ENCODE data around the gene PVALEF.

PVALEF gene

GRCh38 chr17:81196505-81197408 is 31.4 kb downstream of the PVALEF start:
- Histone ChIP-seq H3K9ac (ENCODE audit: low read depth in 1 of 2, low read length in 2 of 2) (no peak overlapping the region), H3K27me3 (ENCODE audit: control insufficient read depth in 2 of 2, insufficient read depth in 2 of 2, low read length in 2 of 2) (no peaks in the 10 kb centered on the region), H3K27ac (ENCODE audit: low read depth in 2 of 2, low read length in 2 of 2) (no peak overlapping the region), H3K36me3 (ENCODE audit: control insufficient read depth in 2 of 2, insufficient read depth in 2 of 2, low read length in 2 of 2) (peaks cover 0 to 1% of the 10 kb centered on the region in 2 donors), H3K4me1 (ENCODE audit: control insufficient read depth in 2 of 2, insufficient read depth in 2 of 2, low read length in 2 of 2) (peaks cover 0 to 2% of the 10 kb centered on the region in 2 donors), H3K4me3 (ENCODE audit: low read length in 2 of 2) (no peak overlapping the region), H3K9me3 (ENCODE audit: control insufficient read depth in 2 of 2, low read length in 2 of 2) (no peaks in the 10 kb centered on the region)

GRCh38 chr17:81197409-81197795 is 32.1 kb downstream of the PVALEF start:
- Histone ChIP-seq H3K9ac (ENCODE audit: low read depth in 1 of 2, low read length in 2 of 2) (no peak overlapping the region), H3K4me3 (ENCODE audit: low read length in 2 of 2) (no peak overlapping the region), H3K27me3 (ENCODE audit: control insufficient read depth in 2 of 2, insufficient read depth in 2 of 2, low read length in 2 of 2) (no peaks in the 10 kb centered on the region), H3K27ac (ENCODE audit: low read depth in 2 of 2, low read length in 2 of 2) (no peak overlapping the region), H3K4me1 (ENCODE audit: control insufficient read depth in 2 of 2, insufficient read depth in 2 of 2, low read length in 2 of 2) (peaks cover 0 to 2% of the 10 kb centered on the region in 2 donors), H3K9me3 (ENCODE audit: control insufficient read depth in 2 of 2, low read length in 2 of 2) (no peaks in the 10 kb centered on the region), H3K36me3 (ENCODE audit: control insufficient read depth in 2 of 2, insufficient read depth in 2 of 2, low read length in 2 of 2) (peaks cover 0 to 1% of the 10 kb centered on the region in 2 donors)

- peaks cover 0 to 2% of the 10 kb centered on the region in 2 donors for H3K4me1 ChIP-seq (ENCODE audit: control insufficient read depth in 2 of 2, insufficient read depth in 2 of 2, low read length in 2 of 2)
- peaks cover 0 to 1% of the 10 kb centered on the region in 2 donors for H3K36me3 ChIP-seq (ENCODE audit: control insufficient read depth in 2 of 2, insufficient read depth in 2 of 2, low read length in 2 of 2)
- no peaks in the 10 kb centered on the region for H3K27me3 ChIP-seq (ENCODE audit: control insufficient read depth in 2 of 2, insufficient read depth in 2 of 2, low read length in 2 of 2)
- no peak overlapping the region for H3K9ac ChIP-seq (ENCODE audit: low read depth in 1 of 2, low read length in 2 of 2)
- H3K9me3 ChIP-seq (ENCODE audit: control insufficient read depth in 2 of 2, low read length in 2 of 2), result no peaks in the 10 kb centered on the region
- no peak overlapping the region for H3K4me3 ChIP-seq (ENCODE audit: low read length in 2 of 2)
- H3K27ac ChIP-seq (ENCODE audit: low read depth in 2 of 2, low read length in 2 of 2), result no peak overlapping the region
These were observed 32.7 kb downstream of the PVALEF start for GRCh38 chr17:81197831-81198490.

- no peak overlapping the region for H3K9ac ChIP-seq (ENCODE audit: low read depth in 1 of 2, low read length in 2 of 2)
- H3K27ac ChIP-seq (ENCODE audit: low read depth in 2 of 2, low read length in 2 of 2), result no peak overlapping the region
- H3K4me1 ChIP-seq (ENCODE audit: control insufficient read depth in 2 of 2, insufficient read depth in 2 of 2, low read length in 2 of 2), result peaks cover 0 to 2% of the 10 kb centered on the region in 2 donors
- H3K4me3 ChIP-seq (ENCODE audit: low read length in 2 of 2), result no peak overlapping the region
- H3K36me3 ChIP-seq (ENCODE audit: control insufficient read depth in 2 of 2, insufficient read depth in 2 of 2, low read length in 2 of 2), result peaks cover 0 to 3% of the 10 kb centered on the region in 2 donors
- H3K27me3 ChIP-seq (ENCODE audit: control insufficient read depth in 2 of 2, insufficient read depth in 2 of 2, low read length in 2 of 2), result no peaks in the 10 kb centered on the region
- no peaks in the 10 kb centered on the region for H3K9me3 ChIP-seq (ENCODE audit: control insufficient read depth in 2 of 2, low read length in 2 of 2)
These were observed 33.6 kb downstream of the PVALEF start for GRCh38 chr17:81198826-81199481.

GRCh38 chr17:81199482-81199830 is 34.1 kb downstream of the PVALEF start:
- H3K4me3 ChIP-seq (ENCODE audit: low read length in 2 of 2), result no peak overlapping the region
- peaks cover 0 to 2% of the 10 kb centered on the region in 2 donors for H3K4me1 ChIP-seq (ENCODE audit: control insufficient read depth in 2 of 2, insufficient read depth in 2 of 2, low read length in 2 of 2)
- H3K36me3 ChIP-seq (ENCODE audit: control insufficient read depth in 2 of 2, insufficient read depth in 2 of 2, low read length in 2 of 2), result peaks cover 0 to 3% of the 10 kb centered on the region in 2 donors
- no peak overlapping the region for H3K27ac ChIP-seq (ENCODE audit: low read depth in 2 of 2, low read length in 2 of 2)
- H3K9me3 ChIP-seq (ENCODE audit: control insufficient read depth in 2 of 2, low read length in 2 of 2), result no peaks in the 10 kb centered on the region
- H3K9ac ChIP-seq (ENCODE audit: low read depth in 1 of 2, low read length in 2 of 2), result no peak overlapping the region
- H3K27me3 ChIP-seq (ENCODE audit: control insufficient read depth in 2 of 2, insufficient read depth in 2 of 2, low read length in 2 of 2), result no peaks in the 10 kb centered on the region

GRCh38 chr17:81200201-81200600 is 34.9 kb downstream of the PVALEF start:
- no peak overlapping the region for H3K4me3 ChIP-seq (ENCODE audit: low read length in 2 of 2)
- peaks cover 0 to 3% of the 10 kb centered on the region in 2 donors for H3K36me3 ChIP-seq (ENCODE audit: control insufficient read depth in 2 of 2, insufficient read depth in 2 of 2, low read length in 2 of 2)
- peaks cover 0 to 2% of the 10 kb centered on the region in 2 donors for H3K4me1 ChIP-seq (ENCODE audit: control insufficient read depth in 2 of 2, insufficient read depth in 2 of 2, low read length in 2 of 2)
- H3K9ac ChIP-seq (ENCODE audit: low read depth in 1 of 2, low read length in 2 of 2), result no peak overlapping the region
- no peak overlapping the region for H3K27ac ChIP-seq (ENCODE audit: low read depth in 2 of 2, low read length in 2 of 2)
- H3K27me3 ChIP-seq (ENCODE audit: control insufficient read depth in 2 of 2, insufficient read depth in 2 of 2, low read length in 2 of 2), result no peaks in the 10 kb centered on the region
- H3K9me3 ChIP-seq (ENCODE audit: control insufficient read depth in 2 of 2, low read length in 2 of 2), result no peaks in the 10 kb centered on the region

GRCh38 chr17:81200695-81201580 is 35.6 kb downstream of the PVALEF start:
- no peaks in the 10 kb centered on the region for H3K27me3 ChIP-seq (ENCODE audit: control insufficient read depth in 2 of 2, insufficient read depth in 2 of 2, low read length in 2 of 2)
- no peak overlapping the region for H3K9ac ChIP-seq (ENCODE audit: low read depth in 1 of 2, low read length in 2 of 2)
- H3K27ac ChIP-seq (ENCODE audit: low read depth in 2 of 2, low read length in 2 of 2), result no peak overlapping the region
- no peaks in the 10 kb centered on the region for H3K9me3 ChIP-seq (ENCODE audit: control insufficient read depth in 2 of 2, low read length in 2 of 2)
- H3K4me3 ChIP-seq (ENCODE audit: low read length in 2 of 2), result no peak overlapping the region
- H3K36me3 ChIP-seq (ENCODE audit: control insufficient read depth in 2 of 2, insufficient read depth in 2 of 2, low read length in 2 of 2), result peaks cover 0 to 3% of the 10 kb centered on the region in 2 donors
- H3K4me1 ChIP-seq (ENCODE audit: control insufficient read depth in 2 of 2, insufficient read depth in 2 of 2, low read length in 2 of 2), result peaks cover 0 to 2% of the 10 kb centered on the region in 2 donors

GRCh38 chr17:81202318-81202717 is 37.0 kb downstream of the PVALEF start:
- Histone ChIP-seq H3K27me3 (ENCODE audit: control insufficient read depth in 2 of 2, insufficient read depth in 2 of 2, low read length in 2 of 2) (no peaks in the 10 kb centered on the region), H3K4me1 (ENCODE audit: control insufficient read depth in 2 of 2, insufficient read depth in 2 of 2, low read length in 2 of 2) (peaks cover 0 to 2% of the 10 kb centered on the region in 2 donors), H3K27ac (ENCODE audit: low read depth in 2 of 2, low read length in 2 of 2) (no peak overlapping the region), H3K9ac (ENCODE audit: low read depth in 1 of 2, low read length in 2 of 2) (no peak overlapping the region), H3K9me3 (ENCODE audit: control insufficient read depth in 2 of 2, low read length in 2 of 2) (no peaks in the 10 kb centered on the region), H3K36me3 (ENCODE audit: control insufficient read depth in 2 of 2, insufficient read depth in 2 of 2, low read length in 2 of 2) (peaks cover 0 to 3% of the 10 kb centered on the region in 2 donors), H3K4me3 (ENCODE audit: low read length in 2 of 2) (no peak overlapping the region)

- Histone ChIP-seq H3K27ac (ENCODE audit: low read depth in 2 of 2, low read length in 2 of 2) (no peak overlapping the region), H3K27me3 (ENCODE audit: control insufficient read depth in 2 of 2, insufficient read depth in 2 of 2, low read length in 2 of 2) (no peaks in the 10 kb centered on the region), H3K4me3 (ENCODE audit: low read length in 2 of 2) (no peak overlapping the region), H3K36me3 (ENCODE audit: control insufficient read depth in 2 of 2, insufficient read depth in 2 of 2, low read length in 2 of 2) (peaks cover 0 to 3% of the 10 kb centered on the region in 2 donors), H3K9me3 (ENCODE audit: control insufficient read depth in 2 of 2, low read length in 2 of 2) (no peaks in the 10 kb centered on the region), H3K4me1 (ENCODE audit: control insufficient read depth in 2 of 2, insufficient read depth in 2 of 2, low read length in 2 of 2) (peaks cover 0 to 2% of the 10 kb centered on the region in 2 donors), H3K9ac (ENCODE audit: low read depth in 1 of 2, low read length in 2 of 2) (no peak overlapping the region)
These were observed 37.8 kb downstream of the PVALEF start for GRCh38 chr17:81203136-81203535.
